ENCODE results near the gene HMGA1.

HMGA1 gene

GRCh38 chr6:34223956-34224940, 12.4 kb upstream of the HMGA1 start:
- peak overlapping the region; percentile 37 for H3K4me3 ChIP-seq (ENCODE audit: insufficient read depth, low read depth, low read length)
- 9% methylated on average over 55 of the region's 55 CpGs for WGBS, 2 experiments
- peak overlapping the region; percentile 57 for H3K27ac ChIP-seq (ENCODE audit: insufficient read depth, low read depth, low read length, poor library complexity, severe bottlenecking)

GRCh38 chr6:34225551-34225950, 11.1 kb upstream of the HMGA1 start:
- Histone ChIP-seq H3K27me3 (ENCODE audit: control insufficient read depth, insufficient read depth, low read length, poor library complexity, severe bottlenecking) (no peaks in the 10 kb centered on the region), H3K4me1 (ENCODE audit: control insufficient read depth, insufficient read depth, low read length) (peaks cover 17% of the 10 kb centered on the region), H3K36me3 (ENCODE audit: control insufficient read depth, insufficient read depth, low read length) (no peaks in the 10 kb centered on the region), H3K4me3 (ENCODE audit: insufficient read depth, low read depth, low read length) (no peak overlapping the region), H3K9me3 (ENCODE audit: control insufficient read depth, low read length) (no peaks in the 10 kb centered on the region), H3K27ac (ENCODE audit: insufficient read depth, low read depth, low read length, poor library complexity, severe bottlenecking) (no peak overlapping the region)
- 94 to 95% methylated on average over 5 of the region's 5 CpGs for WGBS, 2 experiments

More at GRCh38 chr6:34223956-34224940, 12.4 kb upstream of the HMGA1 start:
- Histone ChIP-seq H3K9me3 (ENCODE audit: control insufficient read depth, low read length) (no peaks in the 10 kb centered on the region), H3K27me3 (ENCODE audit: control insufficient read depth, insufficient read depth, low read length, poor library complexity, severe bottlenecking) (no peaks in the 10 kb centered on the region), H3K36me3 (ENCODE audit: control insufficient read depth, insufficient read depth, low read length) (no peaks in the 10 kb centered on the region), H3K4me1 (ENCODE audit: control insufficient read depth, insufficient read depth, low read length) (peaks cover 17% of the 10 kb centered on the region)

DNA sequence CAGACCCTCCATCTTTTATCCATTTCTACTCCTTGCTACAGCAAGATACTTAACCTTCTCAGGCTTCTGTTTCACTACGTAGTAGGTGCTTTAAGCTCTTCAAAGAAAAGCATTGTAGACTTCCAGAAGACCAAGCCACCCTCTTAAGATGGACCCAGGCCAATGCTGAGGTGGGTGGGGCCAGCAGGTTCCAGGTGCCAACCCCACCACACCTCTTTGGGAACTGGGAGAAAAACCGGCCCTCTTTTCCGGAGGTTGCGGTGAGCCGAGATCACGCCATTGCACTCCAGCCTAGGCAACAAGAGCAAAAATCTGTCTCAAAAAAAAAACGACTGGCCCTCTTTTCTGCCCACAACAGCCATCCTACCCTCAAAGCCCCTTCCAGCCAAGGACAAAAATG, 10.6 kb upstream of the HMGA1 start:
- H3K9me3 ChIP-seq (ENCODE audit: control insufficient read depth, low read length): no peaks in the 10 kb centered on the region
- peaks cover 17% of the 10 kb centered on the region for H3K4me1 ChIP-seq (ENCODE audit: control insufficient read depth, insufficient read depth, low read length)
- WGBS, 2 experiments: 84 to 87% methylated on average over 7 of the region's 7 CpGs
- no peaks in the 10 kb centered on the region for H3K36me3 ChIP-seq (ENCODE audit: control insufficient read depth, insufficient read depth, low read length)
- no peaks in the 10 kb centered on the region for H3K27me3 ChIP-seq (ENCODE audit: control insufficient read depth, insufficient read depth, low read length, poor library complexity, severe bottlenecking)
- H3K27ac ChIP-seq (ENCODE audit: insufficient read depth, low read depth, low read length, poor library complexity, severe bottlenecking): no peak overlapping the region
- no peak overlapping the region for H3K4me3 ChIP-seq (ENCODE audit: insufficient read depth, low read depth, low read length)

GRCh38 chr6:34226731-34227586, 9.7 kb upstream of the HMGA1 start:
- no peaks in the 10 kb centered on the region for H3K36me3 ChIP-seq (ENCODE audit: control insufficient read depth, insufficient read depth, low read length)
- 67 to 71% methylated on average over 15 of the region's 15 CpGs for WGBS, 2 experiments
- peaks cover 17% of the 10 kb centered on the region for H3K4me1 ChIP-seq (ENCODE audit: control insufficient read depth, insufficient read depth, low read length)
- H3K27me3 ChIP-seq (ENCODE audit: control insufficient read depth, insufficient read depth, low read length, poor library complexity, severe bottlenecking): no peaks in the 10 kb centered on the region
- no peaks in the 10 kb centered on the region for H3K9me3 ChIP-seq (ENCODE audit: control insufficient read depth, low read length)
- H3K27ac ChIP-seq (ENCODE audit: insufficient read depth, low read depth, low read length, poor library complexity, severe bottlenecking): no peak overlapping the region
- no peak overlapping the region for H3K4me3 ChIP-seq (ENCODE audit: insufficient read depth, low read depth, low read length)

GRCh38 chr6:34227761-34228421, 8.8 kb upstream of the HMGA1 start:
- H3K27me3 ChIP-seq (ENCODE audit: control insufficient read depth, insufficient read depth, low read length, poor library complexity, severe bottlenecking): no peaks in the 10 kb centered on the region
- WGBS, 2 experiments: 90 to 94% methylated on average over 16 of the region's 16 CpGs
- H3K9me3 ChIP-seq (ENCODE audit: control insufficient read depth, low read length): no peaks in the 10 kb centered on the region
- H3K4me3 ChIP-seq (ENCODE audit: insufficient read depth, low read depth, low read length): no peak overlapping the region
- no peak overlapping the region for H3K27ac ChIP-seq (ENCODE audit: insufficient read depth, low read depth, low read length, poor library complexity, severe bottlenecking)
- H3K4me1 ChIP-seq (ENCODE audit: control insufficient read depth, insufficient read depth, low read length): peaks cover 17% of the 10 kb centered on the region
- H3K36me3 ChIP-seq (ENCODE audit: control insufficient read depth, insufficient read depth, low read length): no peaks in the 10 kb centered on the region

- WGBS, 2 experiments: 93 to 97% methylated on average over 8 of the region's 8 CpGs
- H3K4me3 ChIP-seq (ENCODE audit: insufficient read depth, low read depth, low read length): no peak overlapping the region
- H3K9me3 ChIP-seq (ENCODE audit: control insufficient read depth, low read length): no peaks in the 10 kb centered on the region
- no peaks in the 10 kb centered on the region for H3K27me3 ChIP-seq (ENCODE audit: control insufficient read depth, insufficient read depth, low read length, poor library complexity, severe bottlenecking)
- no peaks in the 10 kb centered on the region for H3K36me3 ChIP-seq (ENCODE audit: control insufficient read depth, insufficient read depth, low read length)
- no peak overlapping the region for H3K27ac ChIP-seq (ENCODE audit: insufficient read depth, low read depth, low read length, poor library complexity, severe bottlenecking)
- peaks cover 28% of the 10 kb centered on the region for H3K4me1 ChIP-seq (ENCODE audit: control insufficient read depth, insufficient read depth, low read length)
Measured at GRCh38 chr6:34229877-34230276, 6.8 kb upstream of the HMGA1 start.

DNA sequence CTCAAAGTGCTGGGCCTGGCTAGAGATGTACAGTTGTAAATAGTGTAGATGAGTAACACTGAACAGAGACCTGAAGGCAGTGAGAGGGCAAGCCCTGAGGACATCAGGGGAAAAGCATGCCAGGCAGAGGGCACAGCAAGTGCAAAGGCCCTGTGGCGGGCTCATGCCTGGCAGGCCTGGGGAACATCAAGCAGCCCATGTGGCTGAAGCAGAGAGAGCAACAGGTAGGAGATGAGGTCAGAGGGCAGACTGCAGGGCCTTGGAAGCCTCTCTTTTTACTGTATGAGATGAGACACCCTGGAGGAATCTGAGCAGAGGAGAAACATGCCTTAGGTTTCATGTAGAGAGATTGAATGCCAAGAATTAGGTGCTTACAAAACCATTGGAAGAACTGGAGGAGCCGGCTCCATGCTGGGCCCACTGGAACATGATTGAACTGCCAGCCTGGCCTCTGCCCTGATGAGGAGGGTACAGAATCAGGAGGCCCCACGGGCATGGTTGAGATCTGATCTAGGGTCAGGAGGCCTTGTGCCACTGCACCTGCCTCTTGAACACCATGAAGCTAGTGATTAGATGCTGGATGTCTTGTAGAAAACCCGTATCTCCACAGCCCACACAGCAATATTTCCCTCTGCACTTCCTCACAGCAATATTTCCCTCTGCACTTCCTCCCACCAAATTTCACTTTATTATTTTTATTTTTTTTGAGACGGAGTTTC, 5.9 kb upstream of the HMGA1 start:
- 88 to 94% methylated on average over 5 of the region's 5 CpGs for WGBS, 2 experiments

GRCh38 chr6:34231566-34232336, 4.9 kb upstream of the HMGA1 start:
- H3K27ac ChIP-seq (ENCODE audit: insufficient read depth, low read depth, low read length, poor library complexity, severe bottlenecking): no peak overlapping the region
- H3K36me3 ChIP-seq (ENCODE audit: control insufficient read depth, insufficient read depth, low read length): no peaks in the 10 kb centered on the region
- WGBS, 2 experiments: 90 to 91% methylated on average over 17 of the region's 17 CpGs
- H3K4me1 ChIP-seq (ENCODE audit: control insufficient read depth, insufficient read depth, low read length): peaks cover 20% of the 10 kb centered on the region
- H3K27me3 ChIP-seq (ENCODE audit: control insufficient read depth, insufficient read depth, low read length, poor library complexity, severe bottlenecking): no peaks in the 10 kb centered on the region
- H3K4me3 ChIP-seq (ENCODE audit: insufficient read depth, low read depth, low read length): no peak overlapping the region
- H3K9me3 ChIP-seq (ENCODE audit: control insufficient read depth, low read length): no peaks in the 10 kb centered on the region

More for the DNA sequence above, 5.9 kb upstream of the HMGA1 start:
- H3K36me3 ChIP-seq (ENCODE audit: control insufficient read depth, insufficient read depth, low read length): no peaks in the 10 kb centered on the region
- no peaks in the 10 kb centered on the region for H3K9me3 ChIP-seq (ENCODE audit: control insufficient read depth, low read length)
- H3K4me1 ChIP-seq (ENCODE audit: control insufficient read depth, insufficient read depth, low read length): peaks cover 28% of the 10 kb centered on the region
- H3K27me3 ChIP-seq (ENCODE audit: control insufficient read depth, insufficient read depth, low read length, poor library complexity, severe bottlenecking): no peaks in the 10 kb centered on the region
- H3K4me3 ChIP-seq (ENCODE audit: insufficient read depth, low read depth, low read length): no peak overlapping the region
- no peak overlapping the region for H3K27ac ChIP-seq (ENCODE audit: insufficient read depth, low read depth, low read length, poor library complexity, severe bottlenecking)

DNA sequence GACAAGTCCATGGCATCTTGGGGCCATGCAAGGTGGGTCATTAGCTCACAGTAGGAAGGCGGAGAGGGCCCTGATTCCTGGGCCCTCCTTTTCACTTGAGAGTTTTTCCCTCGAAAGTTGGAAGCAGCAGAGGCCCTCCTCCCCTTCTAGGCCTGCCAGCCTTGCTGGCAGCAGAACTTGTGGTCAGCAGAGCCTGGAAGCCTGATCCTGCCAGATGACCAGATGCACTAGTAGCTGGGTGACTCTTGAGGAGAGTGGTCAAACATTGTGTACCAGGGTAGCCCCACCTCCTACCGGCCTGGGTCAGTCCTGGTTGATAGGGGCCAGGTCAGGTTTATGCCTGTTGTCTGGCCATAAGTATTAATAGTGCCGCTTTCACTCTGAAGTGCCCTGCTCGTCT, 3.8 kb upstream of the HMGA1 start:
- 90 to 94% methylated on average over 5 of the region's 5 CpGs for WGBS, 2 experiments
- Histone ChIP-seq H3K9me3 (ENCODE audit: control insufficient read depth, low read length) (no peaks in the 10 kb centered on the region), H3K27me3 (ENCODE audit: control insufficient read depth, insufficient read depth, low read length, poor library complexity, severe bottlenecking) (no peaks in the 10 kb centered on the region), H3K4me1 (ENCODE audit: control insufficient read depth, insufficient read depth, low read length) (peaks cover 12% of the 10 kb centered on the region), H3K4me3 (ENCODE audit: insufficient read depth, low read depth, low read length) (no peak overlapping the region), H3K27ac (ENCODE audit: insufficient read depth, low read depth, low read length, poor library complexity, severe bottlenecking) (no peak overlapping the region), H3K36me3 (ENCODE audit: control insufficient read depth, insufficient read depth, low read length) (no peaks in the 10 kb centered on the region)
